HFF-Myc (cell line): ENCODE data around the gene OR6C2.

Experiments used
- DNase-seq: peaks from one replicate; pipeline ENCODE4 v3.0.0-alpha.2; 2011; ENCODE audit warnings: low read depth; ENCODE audit errors: extremely low read depth
- H3K4me3 ChIP-seq: replicated peaks from 2 replicates; pipeline ENCODE4 v1.5.1; 2011; ENCODE audit warnings: low read depth, mild to moderate bottlenecking, control low read depth, low read length
- TF ChIP-seq, protein P1 (sequence below): IDR thresholded peaks from 2 replicates; pipeline ENCODE4 v1.5.1; 2012; ENCODE audit warnings: mild to moderate bottlenecking, low read depth, low read length, control low read depth; ENCODE audit errors: missing control alignments

The OR6C2 gene

DNA sequence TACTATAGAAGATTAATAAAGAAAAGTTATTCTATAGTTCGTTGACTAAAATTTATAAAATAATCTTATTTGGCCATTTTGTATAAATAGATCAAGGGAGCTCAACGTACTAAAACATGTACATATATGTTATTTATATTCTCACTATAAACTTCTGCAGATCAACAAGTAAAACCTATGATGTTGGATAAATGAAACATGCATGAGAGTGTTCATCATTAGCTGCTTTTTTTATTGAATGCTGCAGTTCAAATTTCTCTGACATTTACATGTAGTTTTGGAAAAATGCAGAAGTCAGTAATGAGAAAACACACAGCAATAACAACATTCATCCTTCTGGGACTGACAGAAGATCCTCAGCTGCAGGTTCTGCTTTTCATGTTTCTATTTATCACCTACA lies 48.2 kb downstream of the OR6C2 start, which contains the start of gene OR6C68:
OR6C68 (plus strand) TSS at position 301 of the 400 bp plus-strand sequence; CDS start at position 301, 0 bp downstream.
- TF ChIP-seq, protein P1, sequence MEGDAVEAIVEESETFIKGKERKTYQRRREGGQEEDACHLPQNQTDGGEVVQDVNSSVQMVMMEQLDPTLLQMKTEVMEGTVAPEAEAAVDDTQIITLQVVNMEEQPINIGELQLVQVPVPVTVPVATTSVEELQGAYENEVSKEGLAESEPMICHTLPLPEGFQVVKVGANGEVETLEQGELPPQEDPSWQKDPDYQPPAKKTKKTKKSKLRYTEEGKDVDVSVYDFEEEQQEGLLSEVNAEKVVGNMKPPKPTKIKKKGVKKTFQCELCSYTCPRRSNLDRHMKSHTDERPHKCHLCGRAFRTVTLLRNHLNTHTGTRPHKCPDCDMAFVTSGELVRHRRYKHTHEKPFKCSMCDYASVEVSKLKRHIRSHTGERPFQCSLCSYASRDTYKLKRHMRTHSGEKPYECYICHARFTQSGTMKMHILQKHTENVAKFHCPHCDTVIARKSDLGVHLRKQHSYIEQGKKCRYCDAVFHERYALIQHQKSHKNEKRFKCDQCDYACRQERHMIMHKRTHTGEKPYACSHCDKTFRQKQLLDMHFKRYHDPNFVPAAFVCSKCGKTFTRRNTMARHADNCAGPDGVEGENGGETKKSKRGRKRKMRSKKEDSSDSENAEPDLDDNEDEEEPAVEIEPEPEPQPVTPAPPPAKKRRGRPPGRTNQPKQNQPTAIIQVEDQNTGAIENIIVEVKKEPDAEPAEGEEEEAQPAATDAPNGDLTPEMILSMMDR: no peak
- DNase-seq: no peak
- no peak within 1 kb of the TSS for H3K4me3 ChIP-seq

GRCh38 chr12:55495490-55495889 lies 51.6 kb downstream of the OR6C2 start:
- no peak for DNase-seq
- H3K4me3 ChIP-seq: no peak overlapping the region
- TF ChIP-seq, protein P1: no peak

- H3K4me3 ChIP-seq: no peak overlapping the region
- TF ChIP-seq, protein P1: no peak
- no peak for DNase-seq
These were observed 55.4 kb downstream of the OR6C2 start for GRCh38 chr12:55499231-55499630.

DNA sequence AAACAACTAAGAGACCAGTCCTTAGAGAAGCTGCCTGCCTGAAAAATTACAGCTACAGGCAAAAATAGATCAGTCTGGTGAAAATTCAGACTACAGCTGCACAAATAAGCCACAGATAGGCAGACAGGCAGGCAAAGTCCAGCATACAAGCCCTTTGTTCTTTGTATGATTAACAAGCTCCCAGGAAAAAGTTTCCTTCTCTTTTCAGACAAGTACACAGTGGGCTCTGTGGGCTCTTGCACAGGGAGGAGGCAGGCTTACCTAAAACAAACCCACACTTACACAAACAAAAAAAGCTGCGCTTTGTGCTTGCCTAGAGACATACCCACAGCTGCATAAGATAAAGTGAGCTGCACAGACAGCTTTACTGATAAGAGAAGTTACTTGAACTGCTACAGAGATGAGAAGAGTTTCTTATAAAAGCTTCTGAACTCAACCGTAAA lies 56.0 kb downstream of the OR6C2 start:
- no peak overlapping the region for H3K4me3 ChIP-seq
- no peak for DNase-seq
- TF ChIP-seq, protein P1: no peak

DNA sequence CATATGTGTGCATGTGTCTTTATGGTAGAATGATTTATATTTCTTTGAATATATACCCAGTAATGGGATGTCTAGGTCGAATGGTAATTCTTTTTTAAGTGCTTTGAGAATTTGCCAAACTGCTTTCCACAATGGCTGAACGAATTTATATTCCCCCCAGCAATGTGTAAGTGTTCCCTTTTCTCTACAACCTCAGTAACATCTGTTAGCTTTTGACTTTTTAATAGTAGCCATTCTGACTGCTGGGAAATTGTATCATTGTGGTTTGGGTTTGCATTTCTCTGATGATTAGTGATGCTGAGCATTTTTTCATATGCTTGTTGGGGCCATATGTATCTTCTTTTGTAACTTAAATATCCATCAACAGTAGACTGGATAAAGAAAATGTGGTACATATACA lies 57.7 kb downstream of the OR6C2 start:
- no peak for DNase-seq
- no peak overlapping the region for H3K4me3 ChIP-seq
- TF ChIP-seq, protein P1: no peak
